Testis (tissue), 3 donors: ENCODE measurements around the gene MGLL. TPM values are rescaled to one million over a fixed set of nuclear protein-coding genes. Genes with fewer than 3 reads are reported as not detected.
"Not testable (repeated sequence)": the region's sequence is repeated elsewhere in the genome, so short reads cannot be mapped to it uniquely, and the experiment has no call there.

ENCODE experiments used
- DNase-seq: peaks from one replicate; pipeline ENCODE4 v3.0.0-alpha.2; 2019
- H3K27ac ChIP-seq, 2 donors: fragments of 200-600 bp; sonication (generic); one replicate each; pipeline ENCODE4 v1.5.1; 2019
- H3K27me3 ChIP-seq: fragments of 200-600 bp; sonication (generic); one replicate; pipeline ENCODE4 v1.5.1; 2019
- H3K36me3 ChIP-seq: fragments of 200-600 bp; sonication (generic); one replicate; pipeline ENCODE4 v1.5.1; 2017; ENCODE audit warnings: low read depth; ENCODE audit errors: missing control alignments
- H3K4me1 ChIP-seq: fragments of 200-600 bp; sonication (generic); one replicate; pipeline ENCODE4 v1.5.1; 2019
- H3K4me3 ChIP-seq, 2 donors: fragments of 200-600 bp; sonication (generic); one replicate each; pipeline ENCODE4 v1.5.1; 2017 to 2019
- H3K9me3 ChIP-seq: fragments of 200-600 bp; sonication (generic); one replicate; pipeline ENCODE4 v1.5.1; 2017
- POLR2A ChIP-seq: fragments of 450-650 bp; IDR thresholded peaks from one replicate; pipeline ENCODE4 v1.6.1; 2017; ENCODE audit warnings: antibody characterized with exemption, mild to moderate bottlenecking, moderate library complexity
- WGBS, 2 donors: methylation state at CpG; one replicate each; pipeline ENCODE4 v1.1.5; 2018; 5-methylcytosine and 5-hydroxymethylcytosine counted together
- intact Hi-C: fragments of 100-400 bp; cut with DNase I; formaldehyde crosslinking; loops from one replicate; pipeline ENCODE4 v1.15.1; 2023; ENCODE audit warnings: low total_unique reads
- polyA plus RNA-seq: library from polyadenylated mRNA; stranded (reverse); fragments of 350-450 nt; fragmentation: Illumina TruSeq; extraction: RNeasy Lipid Tissue Mini Kit (QIAGEN cat#74804); gene quantifications from one replicate; pipeline ENCODE4 v1.2.3, GENCODE V29; 2014; ENCODE audit warnings: low read depth, low replicate concordance; ENCODE audit not compliant: insufficient read depth
- total RNA-seq, 2 donors: library from RNA; depleted of rRNA; stranded (reverse); fragments of >200 nt; gene quantifications; one replicate each; pipeline ENCODE4 v1.2.3, GENCODE V29; 2016
- TF ChIP-seq, protein P1 (sequence below), 3 experiments: fragments of 450-650 bp in 2 of 3; fragments of 200-600 bp in 1 of 3; sonication (generic) in 1 of 3; IDR thresholded peaks; one replicate each; pipeline ENCODE4 v1.5.1; 2016 to 2019; ENCODE audit warnings: antibody characterized with exemption in 3 of 3, mild to moderate bottlenecking in 2 of 3, moderate library complexity in 1 of 3

Gene MGLL
- total and polyA plus RNA-seq, 3 donors from 2014 or later, result 18.3 to 26.0 (median 19.2) TPM

DNA sequence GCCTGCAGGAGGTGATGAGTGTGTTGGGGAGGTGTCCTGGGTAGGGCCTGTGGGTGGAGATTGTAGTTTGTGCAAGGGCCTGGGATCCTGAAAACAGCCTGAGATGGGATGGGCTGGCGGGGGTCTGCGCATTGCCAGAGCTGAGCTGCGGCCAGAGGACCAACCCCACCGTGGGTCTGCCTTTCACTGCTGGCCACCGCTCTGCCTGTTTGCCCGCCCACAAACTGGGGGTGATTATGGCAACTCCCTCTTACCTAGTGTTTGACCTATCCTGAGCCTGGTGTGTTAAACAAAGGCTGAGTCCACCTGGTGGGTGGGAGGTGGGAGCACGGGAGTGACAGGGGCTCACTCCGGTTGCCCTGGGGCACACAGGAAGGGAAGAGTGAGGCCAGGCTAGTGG is 139.8 kb downstream of the MGLL start:
- 90 to 94% methylated on average over 8 of the region's 8 CpGs for WGBS, 2 donors
- peak; percentile 6 for DNase-seq

DNA sequence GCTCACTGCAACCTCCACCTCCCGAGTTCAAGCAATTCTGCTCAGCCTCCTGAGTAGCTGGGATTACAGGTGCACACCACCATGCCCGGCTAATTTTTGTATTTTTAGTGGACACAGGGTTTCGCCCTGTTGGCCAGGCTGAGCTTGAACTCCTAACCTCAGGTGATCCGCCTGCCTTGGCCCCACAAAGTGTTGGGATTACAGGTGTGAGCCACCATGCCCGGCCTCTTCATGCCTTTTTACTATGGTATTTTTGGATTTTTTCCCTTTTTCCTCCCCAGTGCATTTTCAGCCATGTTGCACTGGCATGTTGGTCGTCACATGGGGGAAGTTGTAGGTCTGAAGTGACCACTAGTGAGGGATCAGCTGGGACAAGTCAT is 140.2 kb downstream of the MGLL start:
- DNase-seq, intact Hi-C loops: not testable (repeated sequence)
- WGBS, 2 donors, result 98 to 100% methylated on average over 6 of the region's 6 CpGs

More for the DNA sequence above, 139.8 kb downstream of the MGLL start:
- Histone ChIP-seq H3K4me3 (no peak overlapping the region), H3K27ac (no peak overlapping the region), H3K9me3 (no peaks in the 10 kb centered on the region), H3K27me3 (no peaks in the 10 kb centered on the region), H3K36me3 (no peaks in the 10 kb centered on the region), H3K4me1 (no peaks in the 10 kb centered on the region)
- no peak for TF ChIP-seq POLR2A
- TF ChIP-seq, protein P1, sequence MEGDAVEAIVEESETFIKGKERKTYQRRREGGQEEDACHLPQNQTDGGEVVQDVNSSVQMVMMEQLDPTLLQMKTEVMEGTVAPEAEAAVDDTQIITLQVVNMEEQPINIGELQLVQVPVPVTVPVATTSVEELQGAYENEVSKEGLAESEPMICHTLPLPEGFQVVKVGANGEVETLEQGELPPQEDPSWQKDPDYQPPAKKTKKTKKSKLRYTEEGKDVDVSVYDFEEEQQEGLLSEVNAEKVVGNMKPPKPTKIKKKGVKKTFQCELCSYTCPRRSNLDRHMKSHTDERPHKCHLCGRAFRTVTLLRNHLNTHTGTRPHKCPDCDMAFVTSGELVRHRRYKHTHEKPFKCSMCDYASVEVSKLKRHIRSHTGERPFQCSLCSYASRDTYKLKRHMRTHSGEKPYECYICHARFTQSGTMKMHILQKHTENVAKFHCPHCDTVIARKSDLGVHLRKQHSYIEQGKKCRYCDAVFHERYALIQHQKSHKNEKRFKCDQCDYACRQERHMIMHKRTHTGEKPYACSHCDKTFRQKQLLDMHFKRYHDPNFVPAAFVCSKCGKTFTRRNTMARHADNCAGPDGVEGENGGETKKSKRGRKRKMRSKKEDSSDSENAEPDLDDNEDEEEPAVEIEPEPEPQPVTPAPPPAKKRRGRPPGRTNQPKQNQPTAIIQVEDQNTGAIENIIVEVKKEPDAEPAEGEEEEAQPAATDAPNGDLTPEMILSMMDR (IDR thresholded peaks at IDR 0.05), result no peak
- intact Hi-C loops, result no loop called here

DNA sequence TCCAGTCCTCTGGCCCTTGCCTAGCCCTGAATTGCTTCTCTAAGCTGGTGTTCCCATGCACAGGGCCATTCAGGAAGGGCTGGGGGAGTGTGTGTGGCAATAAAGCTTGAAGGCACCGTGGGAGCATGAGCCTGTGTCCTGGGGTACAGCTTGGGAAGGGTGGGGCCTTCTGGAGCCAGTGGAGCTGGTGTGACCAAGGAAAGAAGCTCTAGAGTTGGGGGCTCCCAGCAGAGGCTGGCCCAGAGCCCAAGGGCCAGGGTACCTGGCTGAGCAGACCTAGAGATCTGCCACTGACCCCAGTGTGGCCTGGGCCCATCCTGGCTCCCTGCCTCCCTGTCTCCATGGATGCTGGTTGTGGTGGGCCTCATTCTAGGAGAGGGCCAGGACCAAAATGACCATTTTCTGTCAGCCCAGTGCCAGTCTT is 141.5 kb downstream of the MGLL start:
- WGBS, 2 donors, result 91 to 100% methylated on average over 1 of the region's 1 CpG
- H3K4me1 ChIP-seq, result no peaks in the 10 kb centered on the region
- H3K27me3 ChIP-seq, result no peaks in the 10 kb centered on the region
- intact Hi-C loops, result no loop called here
- no peaks in the 10 kb centered on the region for H3K9me3 ChIP-seq
- peak; percentile 8 for DNase-seq
- no peak overlapping the region for H3K4me3 ChIP-seq
- TF ChIP-seq, protein P1 (IDR thresholded peaks at IDR 0.05), result no peak
- no peak for TF ChIP-seq POLR2A
- H3K27ac ChIP-seq, result no peak overlapping the region
- H3K36me3 ChIP-seq, result no peaks in the 10 kb centered on the region

More for the DNA sequence above, 140.2 kb downstream of the MGLL start:
- H3K4me1 ChIP-seq, H3K27ac ChIP-seq, H3K4me3 ChIP-seq, H3K36me3 ChIP-seq, H3K9me3 ChIP-seq, H3K27me3 ChIP-seq: not testable (repeated sequence)

DNA sequence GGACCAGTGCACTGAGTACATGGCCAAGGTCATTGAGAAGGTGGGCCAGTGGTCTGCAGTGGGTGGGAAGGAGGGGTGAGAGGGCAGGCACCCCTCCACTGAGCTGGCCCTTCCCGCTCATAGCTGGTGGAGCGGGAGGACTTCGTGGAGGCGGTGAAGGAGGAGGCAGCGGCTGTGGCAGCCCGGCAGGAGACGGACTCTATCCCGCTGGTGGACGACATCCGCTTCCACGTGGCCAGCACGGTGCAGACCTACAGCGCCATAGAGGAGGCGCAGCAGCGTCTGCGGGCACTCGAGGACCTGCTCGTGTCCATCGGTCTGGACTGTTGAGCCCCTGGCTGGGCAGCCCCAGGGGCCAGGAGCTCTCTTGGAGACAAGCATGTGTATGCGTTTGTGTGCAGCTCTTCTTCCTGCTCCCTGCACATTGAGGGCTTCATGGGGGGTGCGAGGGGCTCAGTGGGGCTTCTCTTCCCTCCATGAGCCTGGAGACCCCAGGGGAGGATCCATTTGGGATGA is 142.1 kb downstream of the MGLL start:
- Histone ChIP-seq H3K4me3 (no peak overlapping the region), H3K36me3 (no peaks in the 10 kb centered on the region), H3K9me3 (no peaks in the 10 kb centered on the region), H3K27me3 (no peaks in the 10 kb centered on the region), H3K4me1 (no peaks in the 10 kb centered on the region), H3K27ac (no peak overlapping the region)
- WGBS, 2 donors, result 93 to 98% methylated on average over 14 to 21 of the region's 21 CpGs
- TF ChIP-seq, protein P1 (IDR thresholded peaks at IDR 0.05), result no peak
- TF ChIP-seq POLR2A, result no peak
- DNase-seq, result peak; percentile 6
- intact Hi-C loops, result no loop called here

DNA sequence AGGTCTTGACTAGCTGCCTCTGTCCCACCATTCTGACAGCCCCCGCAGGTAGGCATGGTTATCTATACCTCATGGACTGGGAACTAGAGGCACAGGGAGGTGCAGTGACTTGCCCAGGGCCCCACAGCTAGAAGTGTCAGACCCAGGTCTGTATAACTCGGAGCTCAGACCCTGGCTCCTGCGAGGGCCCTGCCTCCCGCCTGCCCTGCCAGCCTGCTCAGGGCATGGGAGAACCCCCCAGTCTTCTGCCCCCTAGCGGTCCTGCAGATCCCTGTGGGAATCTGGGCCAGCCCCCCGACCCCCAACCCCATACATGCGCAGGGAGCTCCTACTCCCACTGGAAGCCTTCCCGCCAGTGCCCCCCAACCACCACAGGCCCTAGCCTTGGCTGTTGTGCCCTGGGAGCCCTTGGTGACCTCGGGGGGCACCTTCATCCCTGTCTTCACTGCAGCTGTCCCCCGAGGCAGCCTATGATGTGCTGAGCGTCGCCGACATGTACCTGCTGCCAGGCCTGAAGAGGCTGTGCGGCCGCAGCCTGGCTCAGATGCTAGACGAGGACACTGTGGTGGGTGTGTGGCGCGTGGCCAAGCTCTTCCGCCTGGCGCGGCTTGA is 142.7 kb downstream of the MGLL start:
- Histone ChIP-seq H3K27ac (no peak overlapping the region), H3K27me3 (no peaks in the 10 kb centered on the region), H3K4me1 (no peaks in the 10 kb centered on the region), H3K36me3 (no peaks in the 10 kb centered on the region), H3K4me3 (no peak overlapping the region), H3K9me3 (no peaks in the 10 kb centered on the region)
- DNase-seq, result peak; percentile 12
- intact Hi-C loops, result no loop called here
- WGBS, 2 donors, result 85% methylated on average over 11 to 21 of the region's 21 CpGs
- TF ChIP-seq POLR2A, result no peak
- TF ChIP-seq, protein P1 (IDR thresholded peaks at IDR 0.05), result no peak
